Mesothelial cell of epicardium (in vitro differentiated cells): ENCODE data around the gene CYP2E1. TPM values are rescaled to one million over a fixed set of nuclear protein-coding genes. Genes with fewer than 3 reads are reported as not detected.
"Not testable (repeated sequence)": the region's sequence is repeated elsewhere in the genome, so short reads cannot be mapped to it uniquely, and the experiment has no call there.

Experiments
- DNase-seq, 2 experiments: peaks; one replicate each; pipeline ENCODE4 v3.0.0; 2021; ENCODE audit warnings: low spot score in 2 of 2; ENCODE audit not compliant: unreplicated experiment in 2 of 2
- H3K27ac Mint-ChIP-seq: 2 replicates; pipeline ENCODE4 v1.8.0; 2021; ENCODE audit warnings: mixed read lengths
- H3K27me3 Mint-ChIP-seq: 2 replicates; pipeline ENCODE4 v1.8.0; 2021; ENCODE audit warnings: low read depth, mixed read lengths
- H3K36me3 Mint-ChIP-seq: 2 replicates; pipeline ENCODE4 v1.8.0; 2021; ENCODE audit warnings: mixed read lengths
- H3K4me1 Mint-ChIP-seq: 2 replicates; pipeline ENCODE4 v1.8.0; 2021; ENCODE audit warnings: mixed read lengths
- H3K4me3 Mint-ChIP-seq: 2 replicates; pipeline ENCODE4 v1.8.0; 2021; ENCODE audit warnings: mild to moderate bottlenecking, moderate library complexity, mixed read lengths
- H3K9me3 Mint-ChIP-seq: 2 replicates; pipeline ENCODE4 v1.8.0; 2021; ENCODE audit warnings: mixed read lengths
- CTCF ChIP-seq: fragments of 200-600 bp; sonication (generic); IDR thresholded peaks from one replicate; pipeline ENCODE4 v1.5.0; 2021; ENCODE audit warnings: antibody characterized with exemption; ENCODE audit not compliant: unreplicated experiment
- total RNA-seq: library from RNA; stranded (reverse); gene quantifications from 3 replicates; pipeline ENCODE4 v1.2.1, GENCODE V29; 2021

Gene CYP2E1
- total RNA-seq, 1 donor from 2014 or later: 2.8 TPM

- DNase-seq: no peak
- Mint-ChIP-seq H3K4me1 (no peaks in the 10 kb centered on the region), H3K27me3 (no peaks in the 10 kb centered on the region), H3K27ac (no peak overlapping the region), H3K9me3 (peaks cover 18% of the 10 kb centered on the region), H3K36me3 (peaks cover under 1% of the 10 kb centered on the region), H3K4me3 (no peak overlapping the region)
- no peak for TF ChIP-seq CTCF
Observed at GRCh38 chr10:133568287-133568614, 41.1 kb downstream of the CYP2E1 start.

GRCh38 chr10:133568831-133569527 is 41.8 kb downstream of the CYP2E1 start:
- not testable (repeated sequence) for H3K27me3 Mint-ChIP-seq, DNase-seq, H3K36me3 Mint-ChIP-seq, H3K4me3 Mint-ChIP-seq, H3K4me1 Mint-ChIP-seq, H3K27ac Mint-ChIP-seq
- H3K9me3 Mint-ChIP-seq: peaks cover 22% of the 10 kb centered on the region

- H3K27me3 Mint-ChIP-seq, DNase-seq, H3K4me1 Mint-ChIP-seq, H3K36me3 Mint-ChIP-seq, H3K27ac Mint-ChIP-seq, H3K4me3 Mint-ChIP-seq: not testable (repeated sequence)
- H3K9me3 Mint-ChIP-seq: peaks cover 20% of the 10 kb centered on the region
Observed at GRCh38 chr10:133569801-133570200, 42.6 kb downstream of the CYP2E1 start.

- H3K4me3 Mint-ChIP-seq, H3K36me3 Mint-ChIP-seq, DNase-seq, H3K27ac Mint-ChIP-seq, H3K4me1 Mint-ChIP-seq, H3K27me3 Mint-ChIP-seq: not testable (repeated sequence)
- peaks cover 17% of the 10 kb centered on the region for H3K9me3 Mint-ChIP-seq
Observed at GRCh38 chr10:133572055-133572454, 44.9 kb downstream of the CYP2E1 start.

GRCh38 chr10:133573460-133573859 is 46.3 kb downstream of the CYP2E1 start:
- peaks cover 17% of the 10 kb centered on the region for H3K9me3 Mint-ChIP-seq
- not testable (repeated sequence) for DNase-seq, H3K36me3 Mint-ChIP-seq, H3K27ac Mint-ChIP-seq, H3K4me3 Mint-ChIP-seq, H3K4me1 Mint-ChIP-seq, H3K27me3 Mint-ChIP-seq

GRCh38 chr10:133577037-133577436 is 49.9 kb downstream of the CYP2E1 start:
- DNase-seq, H3K36me3 Mint-ChIP-seq, H3K27me3 Mint-ChIP-seq, H3K4me1 Mint-ChIP-seq, H3K4me3 Mint-ChIP-seq, H3K27ac Mint-ChIP-seq: not testable (repeated sequence)
- peaks cover 21% of the 10 kb centered on the region for H3K9me3 Mint-ChIP-seq

Other genes with a start within 250 kb of the CYP2E1 start
- gene TUBGCP2, start 218.5 kb upstream of the CYP2E1 start, total RNA-seq: 69.6 to 81.0 TPM (median 70.9 TPM) in 3 replicates
- gene ZNF511, start 218.4 kb upstream of the CYP2E1 start, total RNA-seq: 38.6 to 44.9 TPM (median 39.5 TPM) in 3 replicates
- 2.1 to 3.7 TPM (median 2.1 TPM) in 3 replicates for gene CALY, start 190.5 kb upstream of the CYP2E1 start, total RNA-seq
- 0.25 to 0.49 TPM in 2 of 3 replicates, not detected in the other for gene PRAP1, start 180.0 kb upstream of the CYP2E1 start, total RNA-seq
- 38.0 to 42.6 TPM (median 41.3 TPM) in 3 replicates for gene FUOM, start 169.3 kb upstream of the CYP2E1 start, total RNA-seq
- 69.8 to 74.9 TPM (median 70.0 TPM) in 3 replicates for gene ECHS1, start 154.0 kb upstream of the CYP2E1 start, total RNA-seq
- gene PAOX, start 148.1 kb upstream of the CYP2E1 start, total RNA-seq: 7.5 to 9.5 TPM (median 8.0 TPM) in 3 replicates
- 86.0 to 91.1 TPM (median 90.5 TPM) in 3 replicates for gene MTG1, start 133.2 kb upstream of the CYP2E1 start, total RNA-seq
- 0.50 to 0.69 TPM (median 0.55 TPM) in 3 replicates for gene SPRN, start 102.7 kb upstream of the CYP2E1 start, total RNA-seq
- gene SCART1, start 73.4 kb upstream of the CYP2E1 start, total RNA-seq: 4.1 to 4.7 TPM (median 4.4 TPM) in 3 replicates
- gene SYCE1, start 38.2 kb downstream of the CYP2E1 start, total RNA-seq: not detected in 3 replicates
- gene FRG2B, start 99.4 kb downstream of the CYP2E1 start, total RNA-seq: not detected in 3 replicates